HL-60 (cell line): ENCODE results near the gene PITHD1.

Experiments used
- DNase-seq, 2 experiments: peaks; one replicate each; pipeline ENCODE4 v3.0.0-alpha.2; 2010 to 2020; ENCODE audit warnings: low read depth in 1 of 2, low spot score in 1 of 2
- H3K27ac ChIP-seq: fragments of 250-450 bp; sonication (Bioruptor Pico); replicated peaks from 2 replicates; pipeline ENCODE4 v1.5.1; 2020; ENCODE audit warnings: mild to moderate bottlenecking, moderate library complexity
- H3K27me3 ChIP-seq: fragments of 250-450 bp; sonication (Bioruptor Pico); 2 replicates; pipeline ENCODE4 v1.5.1; 2021; ENCODE audit warnings: mild to moderate bottlenecking, moderate library complexity; ENCODE audit not compliant: insufficient read depth, poor library complexity, severe bottlenecking
- H3K4me3 ChIP-seq: replicated peaks from 2 replicates; pipeline ENCODE4 v1.5.1; 2011; ENCODE audit warnings: mild to moderate bottlenecking, control low read depth, low read length; ENCODE audit not compliant: insufficient read depth
- GABPA ChIP-seq: IDR thresholded peaks from 2 replicates; pipeline ENCODE4 v1.6.1; 2012; ENCODE audit warnings: low read depth
- POLR2AphosphoS5 ChIP-seq: IDR thresholded peaks from 2 replicates; pipeline ENCODE4 v1.6.1; 2012; ENCODE audit warnings: low read depth
- SPI1 ChIP-seq: IDR thresholded peaks from 2 replicates; pipeline ENCODE4 v1.6.1; 2012; ENCODE audit warnings: low read depth, mild to moderate bottlenecking, borderline replicate concordance
- TF ChIP-seq, protein P1 (sequence below): IDR thresholded peaks from 2 replicates; pipeline ENCODE4 v1.6.1; 2012; ENCODE audit warnings: low read depth; ENCODE audit not compliant: insufficient replicate concordance
- TF ChIP-seq, protein P2 (sequence below): IDR thresholded peaks from one replicate; pipeline ENCODE4 v1.5.1; 2011; ENCODE audit warnings: low read length, control low read depth, inconsistent platforms; ENCODE audit not compliant: insufficient read depth

Gene PITHD1

GRCh38 chr1:23748016-23748415, 30.2 kb upstream of the PITHD1 start:
- Histone ChIP-seq H3K27me3 (no peaks in the 10 kb centered on the region), H3K27ac (no peak overlapping the region), H3K4me3 (no peak overlapping the region)
- DNase-seq = no peak
- TF ChIP-seq SPI1 (no peak), GABPA (no peak), POLR2AphosphoS5 (no peak)
- TF ChIP-seq, protein P1, sequence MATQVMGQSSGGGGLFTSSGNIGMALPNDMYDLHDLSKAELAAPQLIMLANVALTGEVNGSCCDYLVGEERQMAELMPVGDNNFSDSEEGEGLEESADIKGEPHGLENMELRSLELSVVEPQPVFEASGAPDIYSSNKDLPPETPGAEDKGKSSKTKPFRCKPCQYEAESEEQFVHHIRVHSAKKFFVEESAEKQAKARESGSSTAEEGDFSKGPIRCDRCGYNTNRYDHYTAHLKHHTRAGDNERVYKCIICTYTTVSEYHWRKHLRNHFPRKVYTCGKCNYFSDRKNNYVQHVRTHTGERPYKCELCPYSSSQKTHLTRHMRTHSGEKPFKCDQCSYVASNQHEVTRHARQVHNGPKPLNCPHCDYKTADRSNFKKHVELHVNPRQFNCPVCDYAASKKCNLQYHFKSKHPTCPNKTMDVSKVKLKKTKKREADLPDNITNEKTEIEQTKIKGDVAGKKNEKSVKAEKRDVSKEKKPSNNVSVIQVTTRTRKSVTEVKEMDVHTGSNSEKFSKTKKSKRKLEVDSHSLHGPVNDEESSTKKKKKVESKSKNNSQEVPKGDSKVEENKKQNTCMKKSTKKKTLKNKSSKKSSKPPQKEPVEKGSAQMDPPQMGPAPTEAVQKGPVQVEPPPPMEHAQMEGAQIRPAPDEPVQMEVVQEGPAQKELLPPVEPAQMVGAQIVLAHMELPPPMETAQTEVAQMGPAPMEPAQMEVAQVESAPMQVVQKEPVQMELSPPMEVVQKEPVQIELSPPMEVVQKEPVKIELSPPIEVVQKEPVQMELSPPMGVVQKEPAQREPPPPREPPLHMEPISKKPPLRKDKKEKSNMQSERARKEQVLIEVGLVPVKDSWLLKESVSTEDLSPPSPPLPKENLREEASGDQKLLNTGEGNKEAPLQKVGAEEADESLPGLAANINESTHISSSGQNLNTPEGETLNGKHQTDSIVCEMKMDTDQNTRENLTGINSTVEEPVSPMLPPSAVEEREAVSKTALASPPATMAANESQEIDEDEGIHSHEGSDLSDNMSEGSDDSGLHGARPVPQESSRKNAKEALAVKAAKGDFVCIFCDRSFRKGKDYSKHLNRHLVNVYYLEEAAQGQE = no peak
- TF ChIP-seq, protein P2, sequence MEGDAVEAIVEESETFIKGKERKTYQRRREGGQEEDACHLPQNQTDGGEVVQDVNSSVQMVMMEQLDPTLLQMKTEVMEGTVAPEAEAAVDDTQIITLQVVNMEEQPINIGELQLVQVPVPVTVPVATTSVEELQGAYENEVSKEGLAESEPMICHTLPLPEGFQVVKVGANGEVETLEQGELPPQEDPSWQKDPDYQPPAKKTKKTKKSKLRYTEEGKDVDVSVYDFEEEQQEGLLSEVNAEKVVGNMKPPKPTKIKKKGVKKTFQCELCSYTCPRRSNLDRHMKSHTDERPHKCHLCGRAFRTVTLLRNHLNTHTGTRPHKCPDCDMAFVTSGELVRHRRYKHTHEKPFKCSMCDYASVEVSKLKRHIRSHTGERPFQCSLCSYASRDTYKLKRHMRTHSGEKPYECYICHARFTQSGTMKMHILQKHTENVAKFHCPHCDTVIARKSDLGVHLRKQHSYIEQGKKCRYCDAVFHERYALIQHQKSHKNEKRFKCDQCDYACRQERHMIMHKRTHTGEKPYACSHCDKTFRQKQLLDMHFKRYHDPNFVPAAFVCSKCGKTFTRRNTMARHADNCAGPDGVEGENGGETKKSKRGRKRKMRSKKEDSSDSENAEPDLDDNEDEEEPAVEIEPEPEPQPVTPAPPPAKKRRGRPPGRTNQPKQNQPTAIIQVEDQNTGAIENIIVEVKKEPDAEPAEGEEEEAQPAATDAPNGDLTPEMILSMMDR = no peak

- no peak overlapping the region for H3K27ac ChIP-seq
- no peak for TF ChIP-seq SPI1
- TF ChIP-seq POLR2AphosphoS5 = no peak
- TF ChIP-seq, protein P2 = peak; percentile 79
- no peaks in the 10 kb centered on the region for H3K27me3 ChIP-seq
- H3K4me3 ChIP-seq = no peak overlapping the region
- peak in 1 of 2 experiments; percentile 69 for DNase-seq
Measured at GRCh38 chr1:23751050-23751814, 27.0 kb upstream of the PITHD1 start.

- no peak for DNase-seq
- H3K27ac ChIP-seq = no peak overlapping the region
- no peak overlapping the region for H3K4me3 ChIP-seq
- TF ChIP-seq, protein P2 = no peak
- H3K27me3 ChIP-seq = no peaks in the 10 kb centered on the region
Measured at GRCh38 chr1:23751815-23752200, 26.4 kb upstream of the PITHD1 start.

DNA sequence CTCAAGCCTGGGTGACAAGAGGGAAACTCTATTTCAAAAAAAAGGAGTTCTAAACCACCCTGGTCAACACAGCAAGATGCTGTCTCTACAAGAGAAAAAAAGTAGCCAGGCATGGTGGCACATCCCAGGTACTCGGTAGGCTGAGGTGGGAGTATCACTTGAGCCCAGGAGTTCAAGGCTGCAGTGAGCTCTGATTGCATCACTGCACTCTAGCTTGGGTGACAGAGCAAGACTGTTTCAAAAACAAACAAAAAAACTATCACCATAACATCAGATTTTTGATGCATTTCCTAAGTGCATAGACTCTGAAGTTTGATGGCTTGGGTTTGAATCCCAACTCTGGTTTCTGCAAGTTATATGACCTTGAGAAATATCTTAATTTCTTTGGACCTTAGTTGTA, 25.3 kb upstream of the PITHD1 start:
- no peak for DNase-seq
- no peaks in the 10 kb centered on the region for H3K27me3 ChIP-seq
- H3K27ac ChIP-seq = no peak overlapping the region
- TF ChIP-seq POLR2AphosphoS5 = no peak
- TF ChIP-seq GABPA = no peak
- TF ChIP-seq, protein P2 = no peak
- TF ChIP-seq, protein P1 = no peak
- no peak for TF ChIP-seq SPI1
- H3K4me3 ChIP-seq = no peak overlapping the region
